HEK293 (cell line): ENCODE results near the gene UTP25.

Source experiments
- GLIS2 ChIP-seq: fragments of 450-650 bp; formaldehyde crosslinking; IDR thresholded peaks from 2 replicates; pipeline ENCODE4 v1.5.1; 2016; ENCODE audit warnings: missing biosample characterization, missing genetic modification characterization
- KLF8 ChIP-seq: fragments of 450-650 bp; formaldehyde crosslinking; IDR thresholded peaks from 2 replicates; pipeline ENCODE4 v1.5.1; 2016; ENCODE audit warnings: missing biosample characterization, missing genetic modification characterization
- KLF9 ChIP-seq: fragments of 450-650 bp; formaldehyde crosslinking; IDR thresholded peaks from 2 replicates; pipeline ENCODE4 v1.5.1; 2016; ENCODE audit warnings: missing biosample characterization, missing genetic modification characterization, low read depth
- PATZ1 ChIP-seq: fragments of 450-650 bp; formaldehyde crosslinking; IDR thresholded peaks from 2 replicates; pipeline ENCODE4 v1.5.1; 2016; ENCODE audit warnings: missing biosample characterization, missing genetic modification characterization
- RBAK ChIP-seq: fragments of 450-650 bp; formaldehyde crosslinking; IDR thresholded peaks from 2 replicates; pipeline ENCODE4 v1.5.1; 2016; ENCODE audit warnings: missing biosample characterization, missing genetic modification characterization
- REST ChIP-seq: fragments of 450-650 bp; formaldehyde crosslinking; IDR thresholded peaks from 2 replicates; pipeline ENCODE4 v1.5.1; 2016; ENCODE audit warnings: missing biosample characterization, missing genetic modification characterization
- TSHZ1 ChIP-seq: fragments of 450-650 bp; formaldehyde crosslinking; IDR thresholded peaks from 2 replicates; pipeline ENCODE4 v1.5.1; 2016; ENCODE audit warnings: missing biosample characterization, missing genetic modification characterization, borderline replicate concordance
- YY2 ChIP-seq: fragments of 450-650 bp; formaldehyde crosslinking; IDR thresholded peaks from 2 replicates; pipeline ENCODE4 v1.5.1; 2016; ENCODE audit warnings: missing biosample characterization, missing genetic modification characterization
- ZBTB20 ChIP-seq: fragments of 450-650 bp; formaldehyde crosslinking; IDR thresholded peaks from 2 replicates; pipeline ENCODE4 v1.5.1; 2016; ENCODE audit warnings: missing biosample characterization, missing genetic modification characterization
- ZFP41 ChIP-seq: fragments of 450-650 bp; formaldehyde crosslinking; IDR thresholded peaks from 2 replicates; pipeline ENCODE4 v1.5.1; 2016; ENCODE audit warnings: missing biosample characterization, missing genetic modification characterization, borderline replicate concordance
- ZNF10 ChIP-seq: fragments of 450-650 bp; formaldehyde crosslinking; IDR thresholded peaks from 2 replicates; pipeline ENCODE4 v1.5.1; 2017; ENCODE audit warnings: missing biosample characterization, missing genetic modification characterization
- ZNF155 ChIP-seq: fragments of 450-650 bp; formaldehyde crosslinking; IDR thresholded peaks from 2 replicates; pipeline ENCODE4 v1.5.1; 2016; ENCODE audit warnings: missing biosample characterization, missing genetic modification characterization
- ZNF174 ChIP-seq: fragments of 450-650 bp; formaldehyde crosslinking; IDR thresholded peaks from 2 replicates; pipeline ENCODE4 v1.5.0; 2017; ENCODE audit warnings: missing biosample characterization, mild to moderate bottlenecking, missing genetic modification characterization
- ZNF274 ChIP-seq, 2 experiments: fragments of 200-500 bp in 1 of 2; fragments of 450-650 bp in 1 of 2; sonication (Bioruptor generic) in 1 of 2; formaldehyde crosslinking in 1 of 2; IDR thresholded peaks; 2 replicates each; pipeline versions ENCODE4 v1.5.1 to v1.6.1; 2014 to 2016; ENCODE audit warnings: borderline replicate concordance in 1 of 2, inconsistent platforms in 1 of 2, low read length in 1 of 2, missing biosample characterization in 1 of 2, missing genetic modification characterization in 1 of 2
- ZNF350 ChIP-seq: fragments of 450-650 bp; formaldehyde crosslinking; IDR thresholded peaks from 2 replicates; pipeline ENCODE4 v1.5.0; 2017; ENCODE audit warnings: missing biosample characterization, mild to moderate bottlenecking, missing genetic modification characterization
- ZNF416 ChIP-seq: fragments of 450-650 bp; formaldehyde crosslinking; IDR thresholded peaks from 2 replicates; pipeline ENCODE4 v1.5.1; 2016; ENCODE audit warnings: missing biosample characterization, missing genetic modification characterization
- ZNF423 ChIP-seq: fragments of 450-650 bp; formaldehyde crosslinking; IDR thresholded peaks from 2 replicates; pipeline ENCODE4 v1.5.1; 2016; ENCODE audit warnings: missing biosample characterization, missing genetic modification characterization
- ZNF433 ChIP-seq: fragments of 450-650 bp; formaldehyde crosslinking; IDR thresholded peaks from 2 replicates; pipeline ENCODE4 v1.5.1; 2016; ENCODE audit warnings: missing biosample characterization, missing genetic modification characterization, low read depth
- ZNF473 ChIP-seq: fragments of 450-650 bp; formaldehyde crosslinking; IDR thresholded peaks from 2 replicates; pipeline ENCODE4 v1.5.1; 2017; ENCODE audit warnings: missing biosample characterization, missing genetic modification characterization
- ZNF514 ChIP-seq: fragments of 450-650 bp; formaldehyde crosslinking; IDR thresholded peaks from 2 replicates; pipeline ENCODE4 v1.5.1; 2016; ENCODE audit warnings: missing biosample characterization, missing genetic modification characterization
- ZNF529 ChIP-seq: fragments of 450-650 bp; formaldehyde crosslinking; IDR thresholded peaks from 2 replicates; pipeline ENCODE4 v1.5.1; 2017; ENCODE audit warnings: missing genetic modification characterization, missing biosample characterization; ENCODE audit not compliant: insufficient replicate concordance
- ZNF555 ChIP-seq: fragments of 450-650 bp; formaldehyde crosslinking; conservative IDR thresholded peaks from 2 replicates; pipeline ENCODE4 v1.5.1; 2017; ENCODE audit warnings: missing biosample characterization, mild to moderate bottlenecking, missing genetic modification characterization, inconsistent platforms
- ZNF600 ChIP-seq: fragments of 450-650 bp; formaldehyde crosslinking; IDR thresholded peaks from 2 replicates; pipeline ENCODE4 v1.5.1; 2016; ENCODE audit warnings: missing biosample characterization, missing genetic modification characterization
- ZNF624 ChIP-seq: fragments of 450-650 bp; formaldehyde crosslinking; IDR thresholded peaks from 2 replicates; pipeline ENCODE4 v1.5.1; 2017; ENCODE audit warnings: missing biosample characterization, missing genetic modification characterization
- ZNF791 ChIP-seq: fragments of 450-650 bp; formaldehyde crosslinking; IDR thresholded peaks from 2 replicates; pipeline ENCODE4 v1.5.1; 2016; ENCODE audit warnings: missing biosample characterization, missing genetic modification characterization
- ZNF792 ChIP-seq: fragments of 450-650 bp; formaldehyde crosslinking; IDR thresholded peaks from 2 replicates; pipeline ENCODE4 v1.5.1; 2016; ENCODE audit warnings: missing biosample characterization, missing genetic modification characterization
- ZSCAN18 ChIP-seq: fragments of 450-650 bp; formaldehyde crosslinking; IDR thresholded peaks from 2 replicates; pipeline ENCODE4 v1.5.1; 2016; ENCODE audit warnings: missing biosample characterization, missing genetic modification characterization
- ZSCAN30 ChIP-seq: fragments of 450-650 bp; IDR thresholded peaks from 2 replicates; pipeline ENCODE4 v1.5.1; 2018; ENCODE audit warnings: missing biosample characterization, mild to moderate bottlenecking, missing genetic modification characterization, moderate library complexity
- ZSCAN5A ChIP-seq: fragments of 450-650 bp; formaldehyde crosslinking; IDR thresholded peaks from 2 replicates; pipeline ENCODE4 v1.5.1; 2016; ENCODE audit warnings: missing biosample characterization, missing genetic modification characterization

The UTP25 gene

GRCh38 chr1:209850342-209850979 is 22.7 kb downstream of the UTP25 start (continued):
- no peak for TF ChIP-seq ZNF555
- no peak for TF ChIP-seq ZNF433 (tag by site-specific recombination)
- peak; percentile 42; the same call in 1 of the 2 replicates for TF ChIP-seq KLF8 (tag by site-specific recombination)
- no peak for TF ChIP-seq ZNF529 (tag by site-specific recombination)
- no peak for TF ChIP-seq ZNF792 (tag by site-specific recombination)
- no peak for TF ChIP-seq GLIS2 (tag by site-specific recombination)
- no peak for TF ChIP-seq REST
- TF ChIP-seq ZNF174 (tag by site-specific recombination), result no peak
- TF ChIP-seq TSHZ1 (tag by site-specific recombination), result peak; percentile 57; the same call in 1 of the 2 replicates
- TF ChIP-seq ZFP41 (tag by site-specific recombination), result no peak
- TF ChIP-seq YY2 (tag by site-specific recombination), result no peak
- no peak for TF ChIP-seq ZSCAN18 (tag by site-specific recombination)
- 0 out of 2 replicates have a peak, but pooled peaks have one; percentile 31 for TF ChIP-seq ZNF423 (tag by site-specific recombination)
- no peak for TF ChIP-seq ZNF274 (IDR thresholded peaks at IDR 0.05; ENCODE audit: low read length)
- TF ChIP-seq ZNF274 (tag by site-specific recombination; IDR thresholded peaks at IDR 0.05; ENCODE audit: borderline replicate concordance), result no peak
- no peak for TF ChIP-seq ZNF416 (tag by site-specific recombination)
- no peak for TF ChIP-seq ZNF624 (tag by site-specific recombination)
- TF ChIP-seq ZSCAN5A (tag by site-specific recombination), result no peak
- TF ChIP-seq ZNF791, result no peak
- TF ChIP-seq ZNF514, result no peak
- no peak for TF ChIP-seq ZNF473
- 0 out of 2 replicates have a peak, but pooled peaks have one; percentile 39 for TF ChIP-seq ZSCAN30
- no peak for TF ChIP-seq KLF9 (tag by site-specific recombination)
- peak; percentile 72 for TF ChIP-seq PATZ1
- TF ChIP-seq ZNF155 (tag by site-specific recombination), result no peak
- TF ChIP-seq ZNF350, result no peak
- TF ChIP-seq ZBTB20 (tag by site-specific recombination), result no peak
- TF ChIP-seq ZNF10 (tag by site-specific recombination), result no peak
- no peak for TF ChIP-seq RBAK (tag by site-specific recombination)
- peak; percentile 97 for TF ChIP-seq ZNF600 (tag by site-specific recombination)
